ENCODE measurements around the gene SLC25A38. TPM values are rescaled to one million over a fixed set of nuclear protein-coding genes. Genes with fewer than 3 reads are reported as not detected.
A peak's percentile ranks its signal among the peaks of the same experiment; 100 is the strongest.

The SLC25A38 gene
- total RNA-seq, 2 experiments from 2014 or later = 43.2 to 44.7 TPM

GRCh38 chr3:39385456-39386090, 2.4 kb downstream of the SLC25A38 start:
- POLR2A ChIA-PET = interaction anchor here (1.1 to 2.3 kb wide), 3 partner anchors 21 to 1221 kb away, joined by 3 to 34 read pairs (median 8); partner anchors contain the start of gene RPSA
- H3K9me3 Mint-ChIP-seq = no peaks in the 10 kb centered on the region
- Histone ChIP-seq H3K4me1 (ENCODE audit: insufficient read depth, low read length) (peaks cover 60% of the 10 kb centered on the region), H3K9me3 (ENCODE audit: control insufficient read depth in 1 of 2, insufficient read depth in 1 of 2, low read length in 2 of 2) (no peaks in the 10 kb centered on the region), H3K27ac (ENCODE audit: low read depth in 1 of 2, low read length in 2 of 2) (no peak overlapping the region), H3K4me3 (ENCODE audit: low read length) (no peak overlapping the region), H3K27me3 (ENCODE audit: control insufficient read depth in 1 of 2, insufficient read depth in 2 of 2, low read length in 2 of 2) (no peaks in the 10 kb centered on the region), H3K36me3 (ENCODE audit: insufficient read depth, low read length) (peaks cover 15% of the 10 kb centered on the region)
- intact Hi-C loops (cut with DNase I, micrococcal nuclease) = loop anchor here (1.0 to 10.0 kb wide), 4 partner anchors 21 to 1381 kb away; partner anchors contain the start of genes RPL14 (in 1 of the 2), RPSA (in 1 of the 2) and ZNF621 (in 1 of the 2)
- peaks cover 73% of the 10 kb centered on the region for H3K4me1 Mint-ChIP-seq (ENCODE audit: low read depth)
- CTCF ChIA-PET = interaction anchor here (1.5 to 2.6 kb wide), 2 partner anchors 21 to 923 kb away, joined by 5 to 15 read pairs; partner anchors contain the start of gene RPSA
- no peak for TF ChIP-seq CTCF (IDR thresholded peaks at IDR 0.05)
- ATAC-seq (ENCODE audit: poor library complexity) (no peak), DNase-seq (peak in 1 of 14 experiments; percentile 8)
- H3K27ac Mint-ChIP-seq = peak overlapping the region; percentile 97
- peak overlapping the region; percentile 94 for H3K4me3 Mint-ChIP-seq
- H3K27me3 Mint-ChIP-seq = no peaks in the 10 kb centered on the region
- peaks cover 37% of the 10 kb centered on the region for H3K36me3 Mint-ChIP-seq (ENCODE audit: low read depth)

GRCh38 chr3:39386318-39386717, 3.1 kb downstream of the SLC25A38 start:
- Mint-ChIP-seq H3K27me3 (no peaks in the 10 kb centered on the region), H3K9me3 (no peaks in the 10 kb centered on the region), H3K4me3 (peak overlapping the region; percentile 12), H3K27ac (peak overlapping the region; percentile 34), H3K4me1 (ENCODE audit: low read depth) (peaks cover 76% of the 10 kb centered on the region), H3K36me3 (ENCODE audit: low read depth) (peaks cover 45% of the 10 kb centered on the region)
- H3K36me3 ChIP-seq (ENCODE audit: insufficient read depth, low read length) = peaks cover 23% of the 10 kb centered on the region
- no peak for DNase-seq
- H3K27ac ChIP-seq (ENCODE audit: low read depth in 1 of 2, low read length in 2 of 2) = no peak overlapping the region
- ChIA-PET POLR2A (interaction anchor here (1.8 kb wide), 1 partner anchor 20 kb away, joined by 8 read pairs; the partner anchor contains the start of gene RPSA), CTCF (interaction anchor here (2.6 kb wide), 1 partner anchor 20 kb away, joined by 15 read pairs; the partner anchor contains the start of gene RPSA)
- H3K4me1 ChIP-seq (ENCODE audit: insufficient read depth, low read length) = peaks cover 60% of the 10 kb centered on the region
- no peak for TF ChIP-seq CTCF (IDR thresholded peaks at IDR 0.05)
- no peak for ATAC-seq (ENCODE audit: poor library complexity)
- H3K4me3 ChIP-seq (ENCODE audit: low read length) = no peak overlapping the region
- H3K27me3 ChIP-seq (ENCODE audit: control insufficient read depth in 1 of 2, insufficient read depth in 2 of 2, low read length in 2 of 2) = no peaks in the 10 kb centered on the region
- H3K9me3 ChIP-seq (ENCODE audit: control insufficient read depth in 1 of 2, insufficient read depth in 1 of 2, low read length in 2 of 2) = no peaks in the 10 kb centered on the region
- intact Hi-C loops (cut with DNase I, micrococcal nuclease) = loop anchor here (1.0 to 10.0 kb wide), 4 partner anchors 20 to 1382 kb away; partner anchors contain the start of genes RPL14 (in 1 of the 2), RPSA (in 1 of the 2) and ZNF621 (in 1 of the 2)

- Histone ChIP-seq H3K36me3 (ENCODE audit: insufficient read depth, low read length) (peaks cover 34% of the 10 kb centered on the region), H3K9me3 (ENCODE audit: control insufficient read depth in 1 of 2, insufficient read depth in 1 of 2, low read length in 2 of 2) (no peaks in the 10 kb centered on the region), H3K27me3 (ENCODE audit: control insufficient read depth in 1 of 2, insufficient read depth in 2 of 2, low read length in 2 of 2) (no peaks in the 10 kb centered on the region), H3K4me3 (ENCODE audit: low read length) (no peak overlapping the region), H3K4me1 (ENCODE audit: insufficient read depth, low read length) (peaks cover 58% of the 10 kb centered on the region), H3K27ac (ENCODE audit: low read depth in 1 of 2, low read length in 2 of 2) (no peak overlapping the region)
- DNase-seq (no peak), ATAC-seq (ENCODE audit: poor library complexity) (no peak)
- Mint-ChIP-seq H3K27me3 (no peaks in the 10 kb centered on the region), H3K4me1 (ENCODE audit: low read depth) (peaks cover 72% of the 10 kb centered on the region), H3K4me3 (peak overlapping the region; percentile 5), H3K36me3 (ENCODE audit: low read depth) (peaks cover 56% of the 10 kb centered on the region), H3K9me3 (no peaks in the 10 kb centered on the region), H3K27ac (peak overlapping the region; percentile 34)
- ChIA-PET CTCF (no interaction called here), POLR2A (interaction anchor here (1.8 kb wide), 1 partner anchor 19 kb away, joined by 8 read pairs; the partner anchor contains the start of gene RPSA)
- intact Hi-C loops (cut with DNase I, micrococcal nuclease) = loop anchor here (10.0 kb wide), 3 partner anchors 1067 to 1383 kb away; partner anchors contain the start of genes RPL14 (in 1 of the 2) and ZNF621 (in 1 of the 2)
- TF ChIP-seq CTCF (IDR thresholded peaks at IDR 0.05) = no peak
Observed at GRCh38 chr3:39387411-39387975, 4.3 kb downstream of the SLC25A38 start.

Data from CD4-positive, alpha-beta T cell (primary cell).